ENCODE measurements around the gene PLPPR1.
A peak's percentile ranks its signal among the peaks of the same experiment; 100 is the strongest.
"Not testable (repeated sequence)": the region's sequence is repeated elsewhere in the genome, so short reads cannot be mapped to it uniquely, and the experiment has no call there.

The PLPPR1 gene

GRCh38 chr9:101275769-101276250, 247.3 kb downstream of the PLPPR1 start:
- DNase-seq: peak in 15 of 58 donors; percentile 1 to 59 (median 16)

GRCh38 chr9:101291043-101291442, 262.5 kb downstream of the PLPPR1 start:
- DNase-seq: not testable (repeated sequence)

GRCh38 chr9:101299901-101300300, 271.4 kb downstream of the PLPPR1 start:
- DNase-seq: no peak

GRCh38 chr9:101307051-101307450, 278.5 kb downstream of the PLPPR1 start:
- peak in 1 of 58 donors; percentile 41 for DNase-seq

GRCh38 chr9:101307524-101308213, 279.1 kb downstream of the PLPPR1 start:
- no peak for DNase-seq

- peak in 2 of 58 donors; percentile 8 to 9 for DNase-seq
Observed at GRCh38 chr9:101309139-101309538, 280.6 kb downstream of the PLPPR1 start.

- no peak for DNase-seq
Observed at GRCh38 chr9:101311191-101311590, 282.7 kb downstream of the PLPPR1 start.

- peak in 3 of 58 donors; percentile 15 to 78 (median 67) for DNase-seq
Observed at GRCh38 chr9:101311758-101312420, 283.4 kb downstream of the PLPPR1 start.

GRCh38 chr9:101312661-101313060, 284.1 kb downstream of the PLPPR1 start:
- no peak for DNase-seq

- DNase-seq: no peak
Observed at GRCh38 chr9:101315112-101315450, 286.6 kb downstream of the PLPPR1 start.

- no peak for DNase-seq
Observed at GRCh38 chr9:101317735-101318134, 289.2 kb downstream of the PLPPR1 start.

- no peak for DNase-seq
Observed at GRCh38 chr9:101323129-101323528, 294.6 kb downstream of the PLPPR1 start.

GRCh38 chr9:101324245-101324804, 295.8 kb downstream of the PLPPR1 start:
- no peak for DNase-seq

GRCh38 chr9:101325053-101325452, 296.5 kb downstream of the PLPPR1 start:
- DNase-seq: no peak

- no peak for DNase-seq
Observed at GRCh38 chr9:101326035-101326434, 297.5 kb downstream of the PLPPR1 start.

- no peak for DNase-seq
Observed at GRCh38 chr9:101326501-101326900, 298.0 kb downstream of the PLPPR1 start.

GRCh38 chr9:101327422-101327909, 298.9 kb downstream of the PLPPR1 start:
- not testable (repeated sequence) for DNase-seq

GRCh38 chr9:101332362-101332761, 303.8 kb downstream of the PLPPR1 start:
- DNase-seq: no peak

- DNase-seq: no peak
Observed at GRCh38 chr9:101333490-101333889, 305.0 kb downstream of the PLPPR1 start.

- peak in 1 of 58 donors; percentile 0 for DNase-seq
Observed at GRCh38 chr9:101333926-101334702, 305.6 kb downstream of the PLPPR1 start.

- no peak for DNase-seq
Observed at GRCh38 chr9:101336091-101336490, 307.6 kb downstream of the PLPPR1 start.

- DNase-seq: no peak
Observed at GRCh38 chr9:101337237-101337636, 308.7 kb downstream of the PLPPR1 start.

Measured in anterior cingulate cortex (tissue), 58 donors.